H1 (cell line): ENCODE results near the gene CFAP54. TPM values are rescaled to one million over a fixed set of nuclear protein-coding genes. Genes with fewer than 3 reads are reported as not detected.

Source experiments
- CTCF ChIA-PET: fragments of 300-600 bp; sonication (Branson Sonifier 250); formaldehyde crosslinking; loops from one replicate; lab custom pipeline; 2021; ENCODE audit not compliant: partially characterized antibody; lab: Charles Lee
- POLR2A ChIA-PET: fragments of 300-600 bp; sonication (Branson Sonifier 250); formaldehyde crosslinking; loops from one replicate; lab custom pipeline; 2021; ENCODE audit warnings: inconsistent platforms; ENCODE audit not compliant: partially characterized antibody; lab: Charles Lee
- DNase-seq, 2 experiments: peaks; one replicate each; pipeline versions ENCODE4 v3.0.0 to v3.0.0-alpha.2; 2010 to 2022; ENCODE audit warnings: low spot score in 2 of 2, low read depth in 1 of 2, mixed read lengths in 1 of 2
- FAIRE-seq: peaks from 2 replicates; lab custom pipeline; 2011; peaks lifted over from hg19 to GRCh38; lab: Jason Lieb, UNC
- H2AFZ ChIP-seq: 2 replicates; pipeline ENCODE4 v1.8.1; 2012; ENCODE audit warnings: low read length, inconsistent platforms
- H2AK5ac ChIP-seq: 2 replicates; pipeline ENCODE4 v1.6.1; 2013; ENCODE audit warnings: low read depth, low read length
- H2BK120ac ChIP-seq: replicated peaks from 2 replicates; pipeline ENCODE3; 2013; ENCODE audit warnings: low read depth, low read length, inconsistent platforms
- H2BK12ac ChIP-seq: 2 replicates; pipeline ENCODE4 v1.6.1; 2013; ENCODE audit warnings: low read depth, low read length
- H2BK15ac ChIP-seq: 2 replicates; pipeline ENCODE4 v1.6.1; 2013; ENCODE audit warnings: low read length
- H2BK20ac ChIP-seq: 2 replicates; pipeline ENCODE4 v1.6.1; 2013; ENCODE audit warnings: low read length
- H2BK5ac ChIP-seq: 2 replicates; pipeline ENCODE4 v1.6.1; 2013; ENCODE audit warnings: low read depth, low read length
- H3K14ac ChIP-seq: 2 replicates; pipeline ENCODE4 v1.6.1; 2013; ENCODE audit warnings: inconsistent platforms; ENCODE audit not compliant: insufficient read length
- H3K18ac ChIP-seq: 2 replicates; pipeline ENCODE4 v1.6.1; 2013; ENCODE audit warnings: low read length; ENCODE audit errors: extremely low read depth
- H3K23ac ChIP-seq: 2 replicates; pipeline ENCODE4 v1.6.1; 2013; ENCODE audit warnings: inconsistent platforms; ENCODE audit not compliant: insufficient read length
- H3K23me2 ChIP-seq: 2 replicates; pipeline ENCODE4 v1.6.1; 2013; ENCODE audit warnings: low read depth, low read length
- H3K27ac ChIP-seq: 2 replicates; pipeline ENCODE4 v1.6.1; 2011; ENCODE audit warnings: low read depth, low read length, inconsistent platforms
- H3K27me3 ChIP-seq, 4 experiments: replicated peaks in 1 of 4; 1 replicate in 1 of 4; 2 replicates in 3 of 4; pipeline versions ENCODE4 v1.6.1 to v1.8.1; 2011 to 2013; ENCODE audit warnings: low read length in 3 of 4, mild to moderate bottlenecking in 3 of 4, inconsistent platforms in 2 of 4, mixed read lengths in 2 of 4, moderate library complexity in 1 of 4; ENCODE audit not compliant: control insufficient read depth in 3 of 4, insufficient read depth in 3 of 4; ENCODE audit errors: extremely low read depth in 1 of 4
- H3K36me3 ChIP-seq, 4 experiments: 2 replicates each; pipeline versions ENCODE4 v1.6.1 to v1.8.1; 2011 to 2013; ENCODE audit warnings: mild to moderate bottlenecking in 4 of 4, low read length in 3 of 4, moderate library complexity in 2 of 4, control low read depth in 1 of 4, inconsistent platforms in 1 of 4; ENCODE audit not compliant: insufficient read depth in 4 of 4, control insufficient read depth in 2 of 4
- H3K4ac ChIP-seq: replicated peaks from 2 replicates; pipeline ENCODE3; 2013; ENCODE audit warnings: low read length, low read depth, mixed read lengths, inconsistent platforms; ENCODE audit not compliant: insufficient read length
- H3K4me1 ChIP-seq, 4 experiments: replicated peaks in 1 of 4; 1 replicate in 1 of 4; 2 replicates in 3 of 4; pipeline versions ENCODE4 v1.6.1 to v1.8.1; 2011 to 2013; ENCODE audit warnings: low read length in 3 of 4, inconsistent platforms in 2 of 4, mixed read lengths in 1 of 4; ENCODE audit not compliant: insufficient read depth in 4 of 4, control insufficient read depth in 3 of 4
- H3K4me2 ChIP-seq, 2 experiments: 2 replicates each; pipeline versions ENCODE4 v1.6.1 to v1.8.1; 2011 to 2013; ENCODE audit warnings: low read depth in 2 of 2, low read length in 2 of 2, control low read depth in 1 of 2, inconsistent platforms in 1 of 2, mild to moderate bottlenecking in 1 of 2; ENCODE audit not compliant: insufficient read depth in 1 of 2
- H3K4me3 ChIP-seq, 4 experiments: fragments of 200-600, 300-600 bp in 1 of 4; sonication (generic), shearing (Covaris generic), sonication (Bioruptor Twin) in 1 of 4; 2 replicates each; pipeline versions ENCODE4 v1.5.1 to v1.8.1; 2011 to 2016; ENCODE audit warnings: low read length in 4 of 4, low read depth in 3 of 4, control low read depth in 2 of 4, inconsistent platforms in 2 of 4, mild to moderate bottlenecking in 2 of 4, mixed read lengths in 1 of 4, moderate library complexity in 1 of 4; ENCODE audit not compliant: insufficient read depth in 2 of 4; ENCODE audit errors: extremely low read depth in 1 of 4
- H3K56ac ChIP-seq: replicated peaks from 2 replicates; pipeline ENCODE3; 2013; ENCODE audit warnings: low read depth, mild to moderate bottlenecking, mixed read lengths, low read length, inconsistent platforms; ENCODE audit not compliant: insufficient read length
- H3K79me1 ChIP-seq: 2 replicates; pipeline ENCODE4 v1.6.1; 2013; ENCODE audit warnings: low read depth, low read length, control low read depth
- H3K79me2 ChIP-seq, 2 experiments: 2 replicates each; pipeline versions ENCODE4 v1.6.1 to v1.8.1; 2012 to 2013; ENCODE audit warnings: low read length in 2 of 2, mild to moderate bottlenecking in 2 of 2, inconsistent platforms in 1 of 2; ENCODE audit not compliant: insufficient read depth in 2 of 2, control insufficient read depth in 1 of 2
- H3K9ac ChIP-seq, 4 experiments: replicated peaks in 1 of 4; 1 replicate in 1 of 4; 2 replicates in 3 of 4; pipeline versions ENCODE4 v1.6.1 to v1.8.1; 2011 to 2013; ENCODE audit warnings: low read depth in 3 of 4, low read length in 3 of 4, control low read depth in 2 of 4, mild to moderate bottlenecking in 2 of 4, moderate library complexity in 2 of 4, inconsistent platforms in 1 of 4; ENCODE audit errors: extremely low read depth in 1 of 4
- H3K9me3 ChIP-seq, 2 experiments: 2 replicates each; pipeline versions ENCODE4 v1.6.1 to v1.8.1; 2012 to 2013; ENCODE audit warnings: mild to moderate bottlenecking in 2 of 2, moderate library complexity in 2 of 2, control low read depth in 1 of 2, inconsistent platforms in 1 of 2, low read depth in 1 of 2, low read length in 1 of 2, mixed read lengths in 1 of 2; ENCODE audit not compliant: insufficient read depth in 2 of 2
- H4K20me1 ChIP-seq, 2 experiments: replicated peaks in 1 of 2; 2 replicates each; pipeline versions ENCODE3 to v1.8.1; 2011 to 2013; ENCODE audit warnings: inconsistent platforms in 2 of 2, low read length in 2 of 2, mild to moderate bottlenecking in 1 of 2; ENCODE audit not compliant: insufficient read depth in 2 of 2, control insufficient read depth in 1 of 2
- H4K5ac ChIP-seq: 2 replicates; pipeline ENCODE4 v1.6.1; 2013; ENCODE audit warnings: low read length, low read depth, mixed read lengths, inconsistent platforms; ENCODE audit not compliant: insufficient read length
- H4K8ac ChIP-seq: 2 replicates; pipeline ENCODE4 v1.8.0; 2013; ENCODE audit warnings: mild to moderate bottlenecking, moderate library complexity, low read length, inconsistent platforms; ENCODE audit not compliant: insufficient read depth; ENCODE audit errors: extremely low read depth
- H4K91ac ChIP-seq: replicated peaks from 2 replicates; pipeline ENCODE3; 2013; ENCODE audit warnings: low read length, mixed read lengths, inconsistent platforms; ENCODE audit not compliant: insufficient read length
- BCL11A ChIP-seq, 2 experiments: IDR thresholded peaks; one replicate each; pipeline ENCODE4 v1.6.1; 2011; ENCODE audit warnings: low read depth in 2 of 2, low read length in 2 of 2, mild to moderate bottlenecking in 2 of 2
- CREB1 ChIP-seq: IDR thresholded peaks from 2 replicates; pipeline ENCODE4 v1.6.1; 2012; ENCODE audit warnings: inconsistent platforms
- EZH2 ChIP-seq: fragments of 200-600 bp; sonication (generic); IDR thresholded peaks from 2 replicates; pipeline ENCODE4 v1.7.1; 2012; ENCODE audit warnings: low read depth, mild to moderate bottlenecking, moderate library complexity, low read length, inconsistent platforms; ENCODE audit not compliant: severe bottlenecking
- GTF2F1 ChIP-seq: IDR thresholded peaks from 2 replicates; pipeline ENCODE4 v1.6.1; 2012; ENCODE audit warnings: low read depth, low read length, improper control_type of control experiment, borderline replicate concordance
- JUN ChIP-seq: IDR thresholded peaks from 2 replicates; pipeline ENCODE4 v1.6.1; 2011; ENCODE audit warnings: low read depth, mild to moderate bottlenecking, improper control_type of control experiment, low read length
- KDM1A ChIP-seq: fragments of 200-600, 300-600 bp; sonication (generic); IDR thresholded peaks from 2 replicates; pipeline ENCODE4 v1.7.1; 2016; ENCODE audit warnings: mild to moderate bottlenecking, low read length, borderline replicate concordance
- PHF8 ChIP-seq: fragments of 200-600 bp; sonication (generic); conservative IDR thresholded peaks from 2 replicates; pipeline ENCODE4 v1.7.1; 2012; ENCODE audit warnings: low read depth, mild to moderate bottlenecking, inconsistent platforms, low read length, moderate library complexity
- RFX5 ChIP-seq: IDR thresholded peaks from 2 replicates; pipeline ENCODE4 v1.6.1; 2011; ENCODE audit warnings: low read depth, low read length, improper control_type of control experiment, borderline replicate concordance
- SIRT6 ChIP-seq: IDR thresholded peaks from one replicate; pipeline ENCODE4 v1.7.1; 2012; ENCODE audit warnings: low read length, inconsistent platforms
- SIX5 ChIP-seq: IDR thresholded peaks from 2 replicates; pipeline ENCODE4 v1.6.1; 2011; ENCODE audit warnings: mild to moderate bottlenecking, low read depth, low read length
- TEAD4 ChIP-seq: IDR thresholded peaks from 2 replicates; pipeline ENCODE4 v1.6.1; 2012; ENCODE audit warnings: low read depth, low read length, inconsistent platforms, mixed read lengths
- WGBS, 2 experiments: shearing (Covaris generic) in 1 of 2; methylation state at CpG; one replicate each; pipeline versions ENCODE4 v1.1.6 to v1.1.7; 2013 to 2015; ENCODE audit warnings: low lambda C conversion rate in 2 of 2, mixed read lengths in 2 of 2, inconsistent platforms in 1 of 2, low coverage in 1 of 2, missing lambda C conversion rate in 1 of 2; ENCODE audit not compliant: insufficient replicate concordance in 2 of 2, insufficient coverage in 1 of 2, insufficient read length in 1 of 2; ENCODE audit errors: extremely low coverage in 1 of 2, missing lambda C conversion rate in 1 of 2; 5-methylcytosine and 5-hydroxymethylcytosine counted together
- polyA plus RNA-seq, 7 experiments: library from polyadenylated mRNA; depleted of rRNA in 3 of 7; stranded (reverse) in 5 of 7; unstranded in 2 of 7; fragments of >200 nt in 5 of 7; fragments of 200-250 nt in 2 of 7; gene quantifications; 1 replicate in 5 of 7; 2 replicates in 1 of 7; 4 replicates in 1 of 7; pipeline versions ENCODE4 v1.2.1 to v1.2.3, GENCODE V29; 2011 to 2013; ENCODE audit warnings: missing spikeins in 2 of 7, mixed read lengths in 2 of 7
- total RNA-seq: library from RNA; stranded (reverse); fragmentation: NEBNext Ultra II Directional; extraction: Animal tissue kit (Norgen Biotek cat#: 25700); gene quantifications from 2 replicates; pipeline ENCODE4 v1.2.1, GENCODE V29; 2021
- TF ChIP-seq, protein P1 (sequence below): IDR thresholded peaks from 2 replicates; pipeline ENCODE4 v1.6.1; 2012; ENCODE audit warnings: inconsistent platforms
- TF ChIP-seq, protein P2 (sequence below), 3 experiments: IDR thresholded peaks; 1 replicate in 2 of 3; 2 replicates in 1 of 3; pipeline versions ENCODE4 v1.5.1 to v1.6.1; 2011; ENCODE audit warnings: low read length in 3 of 3, mild to moderate bottlenecking in 3 of 3, inconsistent platforms in 2 of 3, low read depth in 1 of 3, moderate library complexity in 1 of 3; ENCODE audit not compliant: insufficient read depth in 1 of 3; ENCODE audit errors: control extremely low read depth in 1 of 3

Gene CFAP54
- total and polyA plus RNA-seq, 2 of the 8 experiments (the other 6 are each of a cell fraction or from before 2014, with no cell fraction given): 0.17 to 0.33 TPM

DNA sequence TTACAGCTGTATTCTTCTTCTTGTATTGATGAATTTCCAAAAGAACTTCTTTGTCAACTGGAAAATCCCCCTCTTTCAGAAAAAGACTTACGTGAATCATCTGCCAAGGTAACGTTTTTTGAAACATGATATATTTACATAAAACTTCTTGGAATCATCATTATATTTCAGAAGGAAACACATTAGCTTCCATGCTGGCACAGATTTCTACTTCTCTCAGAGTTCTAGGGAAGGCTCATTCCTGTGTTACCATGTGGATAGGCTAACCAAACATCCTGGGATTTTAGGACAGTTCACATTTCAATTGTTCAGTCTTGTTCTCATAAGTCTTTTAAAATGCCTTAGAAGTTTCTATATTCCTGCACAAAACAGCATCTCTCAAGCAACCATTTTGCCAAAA is 297.4 kb downstream of the CFAP54 start:
- Histone ChIP-seq H2BK5ac (no peak overlapping the region), H2AK5ac (no peak overlapping the region), H4K91ac (no peak overlapping the region), H3K79me1 (no peaks in the 10 kb centered on the region), H3K4me1 (no peaks in the 10 kb centered on the region), H3K79me2 (no peaks in the 10 kb centered on the region), H3K4me2 (no peak overlapping the region), H2BK12ac (no peak overlapping the region), H3K4me3 (no peak overlapping the region), H3K4ac (no peak overlapping the region), H4K8ac (no peak overlapping the region), H3K27me3 (no peaks in the 10 kb centered on the region), H3K23ac (no peak overlapping the region), H2AFZ (no peak overlapping the region), H3K23me2 (no peaks in the 10 kb centered on the region), H3K56ac (no peak overlapping the region), H3K14ac (no peak overlapping the region), H3K36me3 (no peaks in the 10 kb centered on the region), H3K9me3 (no peaks in the 10 kb centered on the region), H4K20me1 (no peaks in the 10 kb centered on the region), H3K27ac (no peak overlapping the region), H3K9ac (no peak overlapping the region), H2BK120ac (no peak overlapping the region), H2BK15ac (no peak overlapping the region), H4K5ac (no peak overlapping the region), H3K18ac (no peak overlapping the region), H2BK20ac (no peak overlapping the region)
- ChIA-PET POLR2A (no interaction called here), CTCF (interaction anchor here (0.8 kb wide), 1 partner anchor 209 kb away, joined by 3 read pairs; no protein-coding TSS in a partner anchor)
- DNase-seq: no peak
- WGBS, 2 experiments: 89% methylated on average over 2 of the region's 2 CpGs; no CpG with 5 or more reads in 1 of the 2 experiments
- no peak for FAIRE-seq
- TF ChIP-seq BCL11A (IDR thresholded peaks at IDR 0.05; ENCODE audit: low read depth in 2 of 2, low read length in 2 of 2): no peak
- TF ChIP-seq GTF2F1: no peak
- TF ChIP-seq CREB1: no peak
- TF ChIP-seq, protein P1, sequence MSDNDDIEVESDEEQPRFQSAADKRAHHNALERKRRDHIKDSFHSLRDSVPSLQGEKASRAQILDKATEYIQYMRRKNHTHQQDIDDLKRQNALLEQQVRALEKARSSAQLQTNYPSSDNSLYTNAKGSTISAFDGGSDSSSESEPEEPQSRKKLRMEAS: no peak
- TF ChIP-seq TEAD4: no peak
- TF ChIP-seq KDM1A: no peak
- no peak for TF ChIP-seq EZH2
- TF ChIP-seq, protein P2, sequence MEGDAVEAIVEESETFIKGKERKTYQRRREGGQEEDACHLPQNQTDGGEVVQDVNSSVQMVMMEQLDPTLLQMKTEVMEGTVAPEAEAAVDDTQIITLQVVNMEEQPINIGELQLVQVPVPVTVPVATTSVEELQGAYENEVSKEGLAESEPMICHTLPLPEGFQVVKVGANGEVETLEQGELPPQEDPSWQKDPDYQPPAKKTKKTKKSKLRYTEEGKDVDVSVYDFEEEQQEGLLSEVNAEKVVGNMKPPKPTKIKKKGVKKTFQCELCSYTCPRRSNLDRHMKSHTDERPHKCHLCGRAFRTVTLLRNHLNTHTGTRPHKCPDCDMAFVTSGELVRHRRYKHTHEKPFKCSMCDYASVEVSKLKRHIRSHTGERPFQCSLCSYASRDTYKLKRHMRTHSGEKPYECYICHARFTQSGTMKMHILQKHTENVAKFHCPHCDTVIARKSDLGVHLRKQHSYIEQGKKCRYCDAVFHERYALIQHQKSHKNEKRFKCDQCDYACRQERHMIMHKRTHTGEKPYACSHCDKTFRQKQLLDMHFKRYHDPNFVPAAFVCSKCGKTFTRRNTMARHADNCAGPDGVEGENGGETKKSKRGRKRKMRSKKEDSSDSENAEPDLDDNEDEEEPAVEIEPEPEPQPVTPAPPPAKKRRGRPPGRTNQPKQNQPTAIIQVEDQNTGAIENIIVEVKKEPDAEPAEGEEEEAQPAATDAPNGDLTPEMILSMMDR (IDR thresholded peaks at IDR 0.05; ENCODE audit: control extremely low read depth in 1 of 3, insufficient read depth in 1 of 3, low read depth in 1 of 3, low read length in 3 of 3): no peak
- no peak for TF ChIP-seq RFX5
- no peak for TF ChIP-seq PHF8
- TF ChIP-seq SIX5: no peak
- no peak for TF ChIP-seq SIRT6
- no peak for TF ChIP-seq JUN
